Adipose tissue (tissue), 3 donors: ENCODE measurements around the gene CTDSPL. TPM values are rescaled to one million over a fixed set of nuclear protein-coding genes. Genes with fewer than 3 reads are reported as not detected.

Source experiments
- H3K27ac ChIP-seq: one replicate; pipeline ENCODE4 v1.5.1; 2013; ENCODE audit warnings: low read depth, low read length
- WGBS, 3 donors: extraction: QIAGEN DNeasy Blood & Tissue Kit; methylation state at CpG; one replicate each; pipeline ENCODE4 v1.1.7; 2013; 5-methylcytosine and 5-hydroxymethylcytosine counted together
- polyA plus RNA-seq, 3 donors: library from polyadenylated mRNA; stranded (reverse); fragments of 200-250 nt; gene quantifications; one replicate each; pipeline ENCODE4 v1.2.3, GENCODE V29; 2013
- donor health status: healthy with polysubstance abuse.
- donor health status: Bipolar disorder and iron deficiency.
- donor health status: healthy.

The CTDSPL gene
- polyA plus RNA-seq, 3 donors = 6.5 to 29.6 (median 10.5) TPM

GRCh38 chr3:37882711-37883110 lies 21.0 kb downstream of the CTDSPL start:
- H3K27ac ChIP-seq = no peak overlapping the region
- 67 to 80% (median 72%) methylated on average over 3 of the region's 3 CpGs for WGBS, 3 donors

GRCh38 chr3:37885814-37886213 lies 24.1 kb downstream of the CTDSPL start:
- no peak overlapping the region for H3K27ac ChIP-seq
- 54 to 69% (median 68%) methylated on average over 2 of the region's 2 CpGs for WGBS, 3 donors

GRCh38 chr3:37886395-37886794 lies 24.7 kb downstream of the CTDSPL start:
- 94 to 97% (median 97%) methylated on average over 1 of the region's 1 CpG for WGBS, 3 donors
- no peak overlapping the region for H3K27ac ChIP-seq

- H3K27ac ChIP-seq = no peak overlapping the region
- WGBS, 3 donors = 71 to 89% (median 88%) methylated on average over 3 of the region's 3 CpGs
Observed at GRCh38 chr3:37887062-37887461, 25.4 kb downstream of the CTDSPL start.

GRCh38 chr3:37887824-37888223 lies 26.1 kb downstream of the CTDSPL start:
- H3K27ac ChIP-seq = no peak overlapping the region
- whole genome bisulfite sequencing, 3 donors = 65 to 86% (median 74%) methylated on average over 4 of the region's 4 CpGs

GRCh38 chr3:37888421-37888820 lies 26.7 kb downstream of the CTDSPL start:
- 52 to 87% (median 74%) methylated on average over 3 of the region's 3 CpGs for WGBS, 3 donors

GRCh38 chr3:37890522-37890921 lies 28.8 kb downstream of the CTDSPL start:
- WGBS, 3 donors = 43 to 91% (median 53%) methylated on average over 5 of the region's 5 CpGs
- H3K27ac ChIP-seq = no peak overlapping the region

More at GRCh38 chr3:37888421-37888820, 26.7 kb downstream of the CTDSPL start:
- no peak overlapping the region for H3K27ac ChIP-seq

- 30 to 53% (median 50%) methylated on average over 3 of the region's 3 CpGs for WGBS, 3 donors
- no peak overlapping the region for H3K27ac ChIP-seq
Observed at GRCh38 chr3:37891227-37891626, 29.5 kb downstream of the CTDSPL start.

- WGBS, 3 donors = 21 to 36% (median 24%) methylated on average over 3 of the region's 3 CpGs
- no peak overlapping the region for H3K27ac ChIP-seq
Observed at GRCh38 chr3:37892927-37893600, 31.4 kb downstream of the CTDSPL start.

GRCh38 chr3:37896827-37897226 lies 35.1 kb downstream of the CTDSPL start:
- no peak overlapping the region for H3K27ac ChIP-seq
- WGBS, 3 donors = 65 to 84% (median 77%) methylated on average over 2 of the region's 2 CpGs

GRCh38 chr3:37897763-37898162 lies 36.1 kb downstream of the CTDSPL start:
- 40 to 82% (median 41%) methylated on average over 6 of the region's 6 CpGs for WGBS, 3 donors
- no peak overlapping the region for H3K27ac ChIP-seq

GRCh38 chr3:37898424-37898823 lies 36.7 kb downstream of the CTDSPL start:
- WGBS, 3 donors = 73 to 86% (median 77%) methylated on average over 3 of the region's 3 CpGs
- H3K27ac ChIP-seq = no peak overlapping the region

- WGBS, 3 donors = 52 to 87% (median 67%) methylated on average over 3 of the region's 3 CpGs
Observed at GRCh38 chr3:37899101-37899707, 37.5 kb downstream of the CTDSPL start.

GRCh38 chr3:37899711-37900306 lies 38.1 kb downstream of the CTDSPL start:
- WGBS, 3 donors = 47 to 86% (median 69%) methylated on average over 3 of the region's 3 CpGs
- no peak overlapping the region for H3K27ac ChIP-seq

More at GRCh38 chr3:37899101-37899707, 37.5 kb downstream of the CTDSPL start:
- no peak overlapping the region for H3K27ac ChIP-seq

- 52 to 79% (median 66%) methylated on average over 2 of the region's 2 CpGs for WGBS, 3 donors
- H3K27ac ChIP-seq = no peak overlapping the region
Observed at GRCh38 chr3:37901721-37902120, 40.0 kb downstream of the CTDSPL start.

GRCh38 chr3:37902674-37903073 lies 41.0 kb downstream of the CTDSPL start:
- 59 to 92% (median 68%) methylated on average over 4 of the region's 4 CpGs for WGBS, 3 donors
- H3K27ac ChIP-seq = no peak overlapping the region

GRCh38 chr3:37903320-37903719 lies 41.6 kb downstream of the CTDSPL start:
- H3K27ac ChIP-seq = no peak overlapping the region
- 56 to 98% (median 90%) methylated on average over 2 of the region's 2 CpGs for WGBS, 3 donors

GRCh38 chr3:37903734-37904133 lies 42.1 kb downstream of the CTDSPL start:
- WGBS, 3 donors = 92 to 98% (median 95%) methylated on average over 3 of the region's 3 CpGs
- H3K27ac ChIP-seq = no peak overlapping the region

GRCh38 chr3:37904601-37905000 lies 42.9 kb downstream of the CTDSPL start:
- no peak overlapping the region for H3K27ac ChIP-seq
- WGBS, 3 donors = 29 to 79% (median 33%) methylated on average over 1 of the region's 1 CpG

- H3K27ac ChIP-seq = no peak overlapping the region
- WGBS, 3 donors = 13 to 58% (median 23%) methylated on average over 1 of the region's 1 CpG
Observed at GRCh38 chr3:37905346-37905745, 43.7 kb downstream of the CTDSPL start.
